Right ventricle myocardium superior (tissue), 1 donor: ENCODE results near the gene CKAP2. TPM values are rescaled to one million over a fixed set of nuclear protein-coding genes. Genes with fewer than 3 reads are reported as not detected.
"Not testable (repeated sequence)": the region's sequence is repeated elsewhere in the genome, so short reads cannot be mapped to it uniquely, and the experiment has no call there.

ENCODE experiments used
- ATAC-seq: fragments of 200-7000 bp; cut with Tn5 transposase; one replicate; pipeline ENCODE4 v1.9.1; 2020; ENCODE audit warnings: mild to moderate bottlenecking; ENCODE audit not compliant: poor library complexity
- DNase-seq: peaks from one replicate; pipeline ENCODE4 v3.0.0-alpha.2; 2020
- intact Hi-C: fragments of 100-400 bp; cut with DNase I; formaldehyde crosslinking; loops from one replicate; pipeline ENCODE4 v1.11.2; 2022
- total RNA-seq: library from RNA; stranded (reverse); fragmentation: NEBNext Ultra II Directional; extraction: Animal tissue kit (Norgen Biotek cat#: 25700); gene quantifications from one replicate; pipeline ENCODE4 v1.2.1, GENCODE V29; 2021
- donor health status: DM: no; HTN: yes; CAD: no; lungs with severe emphysema.

CKAP2 gene
- total RNA-seq, 1 donor from 2014 or later, result 4.9 TPM

DNA sequence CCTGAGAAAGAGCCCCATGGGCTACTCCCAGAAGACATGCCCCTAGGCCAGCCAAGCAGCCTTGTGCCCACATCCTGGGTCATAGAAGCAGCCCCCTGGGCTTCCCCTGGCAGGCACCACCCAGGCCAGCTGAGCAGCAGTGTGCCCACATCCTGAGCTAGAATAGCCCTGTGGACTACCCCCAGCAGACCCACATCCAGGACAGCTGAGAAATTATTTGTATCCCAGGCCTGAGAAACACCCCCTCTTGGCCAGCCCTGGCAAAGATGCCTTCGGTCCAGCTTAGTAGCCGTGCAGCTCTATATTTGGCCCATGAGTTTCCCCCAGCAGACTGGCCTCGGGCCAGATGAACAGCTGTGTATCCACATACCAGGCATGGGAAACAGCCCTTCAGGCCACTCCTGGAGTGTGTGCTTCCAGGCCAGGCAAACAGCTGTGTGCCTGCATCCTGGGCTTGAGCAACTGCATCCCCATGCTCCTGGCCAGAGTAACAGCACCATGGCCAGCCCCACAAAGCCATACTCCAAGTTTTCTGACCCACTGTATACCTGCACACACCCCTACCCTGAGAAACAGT is 55.0 kb downstream of the CKAP2 start:
- ATAC-seq, DNase-seq, intact Hi-C loops: not testable (repeated sequence)

DNA sequence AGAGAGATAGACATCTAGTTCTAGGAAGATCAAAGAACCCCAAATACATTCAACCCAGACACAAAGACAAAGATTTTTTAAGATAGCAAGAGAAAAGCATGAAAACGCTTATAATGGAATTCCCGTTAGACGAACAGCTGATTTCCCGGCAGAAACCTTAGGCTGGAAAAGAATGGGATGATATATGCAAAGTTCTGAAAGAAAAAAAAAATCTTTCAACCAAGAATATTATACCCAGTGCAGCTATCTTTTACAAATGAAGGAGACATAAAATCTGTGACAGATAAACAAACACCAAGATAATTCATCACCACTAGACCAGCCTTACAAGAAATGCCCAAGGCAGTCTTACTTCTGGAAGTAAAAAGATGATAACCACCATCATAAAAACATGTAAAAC is 56.3 kb downstream of the CKAP2 start:
- ATAC-seq, intact Hi-C loops, DNase-seq: not testable (repeated sequence)

GRCh38 chr13:52513957-52514596 is 58.8 kb downstream of the CKAP2 start:
- ATAC-seq, DNase-seq, intact Hi-C loops: not testable (repeated sequence)

DNA sequence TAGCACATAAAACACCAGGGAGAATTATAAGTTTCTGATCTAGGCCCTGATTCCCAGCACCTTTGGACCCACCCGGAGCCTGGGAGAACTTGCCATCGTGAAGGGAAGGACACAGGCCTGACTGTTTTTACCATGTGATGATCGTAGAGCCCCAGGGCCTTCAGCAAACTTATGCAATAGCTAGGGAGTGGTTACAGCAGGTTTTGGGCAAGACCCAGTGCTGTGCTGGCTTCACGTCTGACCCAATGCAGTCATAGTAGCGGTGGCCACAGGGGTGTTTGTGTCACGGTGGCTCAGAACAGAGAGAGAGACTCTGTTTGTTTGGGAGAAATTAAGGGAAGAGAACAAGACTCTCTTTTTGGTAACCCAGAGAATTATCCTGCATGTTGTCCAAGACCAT is 68.0 kb downstream of the CKAP2 start:
- intact Hi-C loops, ATAC-seq, DNase-seq: not testable (repeated sequence)

Other genes starting within 250 kb of the CKAP2 start
- 4.4 TPM for gene THSD1, start 49.3 kb upstream of the CKAP2 start, total RNA-seq
- gene VPS36, start 4.8 kb upstream of the CKAP2 start, total RNA-seq, result 25.0 TPM
- 1.5 TPM for gene HNRNPA1L2, start 187.0 kb downstream of the CKAP2 start, total RNA-seq
- 51.9 TPM for gene SUGT1, start 197.4 kb downstream of the CKAP2 start, total RNA-seq